SJCRH30 (cell line): ENCODE data around the gene ELL2. TPM values are rescaled to one million over a fixed set of nuclear protein-coding genes. Genes with fewer than 3 reads are reported as not detected.
"Not testable (repeated sequence)": the region's sequence is repeated elsewhere in the genome, so short reads cannot be mapped to it uniquely, and the experiment has no call there.

Source experiments
- DNase-seq, 2 experiments: peaks; one replicate each; pipeline ENCODE4 v3.0.0-alpha.2; 2015 to 2020
- H3K27ac ChIP-seq: fragments of 250-450 bp; sonication (Bioruptor Pico); 2 replicates; pipeline ENCODE4 v1.5.1; 2020; ENCODE audit warnings: mild to moderate bottlenecking, moderate library complexity
- H3K27me3 ChIP-seq: fragments of 250-450 bp; sonication (Bioruptor Pico); 2 replicates; pipeline ENCODE4 v1.5.1; 2020; ENCODE audit warnings: mild to moderate bottlenecking, moderate library complexity
- H3K36me3 ChIP-seq: fragments of 250-450 bp; sonication (Bioruptor Pico); 2 replicates; pipeline ENCODE4 v1.5.1; 2020; ENCODE audit warnings: mild to moderate bottlenecking, moderate library complexity
- H3K4me1 ChIP-seq: fragments of 250-450 bp; sonication (Bioruptor Pico); 2 replicates; pipeline ENCODE4 v1.5.1; 2020; ENCODE audit warnings: mild to moderate bottlenecking, moderate library complexity
- H3K4me3 ChIP-seq: fragments of 250-450 bp; sonication (Bioruptor Pico); 2 replicates; pipeline ENCODE4 v1.5.1; 2020; ENCODE audit warnings: mild to moderate bottlenecking, moderate library complexity
- H3K9me3 ChIP-seq: fragments of 250-450 bp; sonication (Bioruptor Pico); replicated peaks from 2 replicates; pipeline ENCODE4 v1.5.1; 2020; ENCODE audit warnings: mild to moderate bottlenecking, moderate library complexity
- total RNA-seq: library from RNA; depleted of rRNA; stranded (reverse); fragments of >200 nt; shearing (Covaris generic); gene quantifications from 2 replicates; pipeline ENCODE4 v1.2.3, GENCODE V29; 2014

The ELL2 gene
- total RNA-seq, 1 experiment from 2014 or later = 3.6 TPM

- no peak overlapping the region for H3K27ac ChIP-seq
- no peak for DNase-seq
These were observed 105.1 kb downstream of the ELL2 start for GRCh38 chr5:95856501-95856981.

GRCh38 chr5:95853490-95853889 lies 108.2 kb downstream of the ELL2 start:
- Histone ChIP-seq H3K36me3 (no peaks in the 10 kb centered on the region), H3K27ac (no peak overlapping the region), H3K9me3 (no peaks in the 10 kb centered on the region), H3K27me3 (no peaks in the 10 kb centered on the region), H3K4me3 (no peak overlapping the region), H3K4me1 (no peaks in the 10 kb centered on the region)
- no peak for DNase-seq

More at GRCh38 chr5:95856501-95856981, 105.1 kb downstream of the ELL2 start:
- H3K4me3 ChIP-seq = no peak overlapping the region
- peaks cover 13% of the 10 kb centered on the region for H3K4me1 ChIP-seq
- no peaks in the 10 kb centered on the region for H3K36me3 ChIP-seq
- no peaks in the 10 kb centered on the region for H3K27me3 ChIP-seq
- H3K9me3 ChIP-seq = no peaks in the 10 kb centered on the region

- no peaks in the 10 kb centered on the region for H3K36me3 ChIP-seq
- H3K4me1 ChIP-seq = no peaks in the 10 kb centered on the region
- no peaks in the 10 kb centered on the region for H3K9me3 ChIP-seq
- H3K4me3 ChIP-seq = no peak overlapping the region
- no peaks in the 10 kb centered on the region for H3K27me3 ChIP-seq
- no peak overlapping the region for H3K27ac ChIP-seq
- no peak for DNase-seq
These were observed 109.1 kb downstream of the ELL2 start for GRCh38 chr5:95852567-95852966.

- not testable (repeated sequence) for H3K36me3 ChIP-seq, H3K27ac ChIP-seq, H3K4me3 ChIP-seq, H3K9me3 ChIP-seq, H3K27me3 ChIP-seq, H3K4me1 ChIP-seq, DNase-seq
These were observed 110.5 kb downstream of the ELL2 start for GRCh38 chr5:95851141-95851540.

GRCh38 chr5:95850391-95850894 lies 111.2 kb downstream of the ELL2 start:
- H3K27ac ChIP-seq = no peak overlapping the region
- H3K27me3 ChIP-seq = no peaks in the 10 kb centered on the region
- no peaks in the 10 kb centered on the region for H3K9me3 ChIP-seq
- H3K36me3 ChIP-seq = no peaks in the 10 kb centered on the region
- DNase-seq = no peak
- H3K4me1 ChIP-seq = no peaks in the 10 kb centered on the region
- no peak overlapping the region for H3K4me3 ChIP-seq

GRCh38 chr5:95848701-95849100 lies 113.0 kb downstream of the ELL2 start:
- no peaks in the 10 kb centered on the region for H3K4me1 ChIP-seq
- no peaks in the 10 kb centered on the region for H3K27me3 ChIP-seq
- no peak for DNase-seq
- no peaks in the 10 kb centered on the region for H3K9me3 ChIP-seq
- H3K36me3 ChIP-seq = no peaks in the 10 kb centered on the region
- H3K27ac ChIP-seq = no peak overlapping the region
- H3K4me3 ChIP-seq = no peak overlapping the region

GRCh38 chr5:95847261-95847592 lies 114.4 kb downstream of the ELL2 start:
- H3K36me3 ChIP-seq = no peaks in the 10 kb centered on the region
- H3K27ac ChIP-seq = no peak overlapping the region
- peaks cover 3% of the 10 kb centered on the region; the same call in 1 of the 2 replicates for H3K4me1 ChIP-seq
- no peak for DNase-seq
- H3K27me3 ChIP-seq = no peaks in the 10 kb centered on the region
- H3K9me3 ChIP-seq = no peaks in the 10 kb centered on the region
- no peak overlapping the region for H3K4me3 ChIP-seq

- H3K9me3 ChIP-seq = no peaks in the 10 kb centered on the region
- peak; percentile 57 to 86 for DNase-seq
- H3K4me1 ChIP-seq = peaks cover 3% of the 10 kb centered on the region; the same call in 1 of the 2 replicates
- no peaks in the 10 kb centered on the region for H3K36me3 ChIP-seq
- H3K27me3 ChIP-seq = no peaks in the 10 kb centered on the region
- no peak overlapping the region for H3K4me3 ChIP-seq
- no peak overlapping the region for H3K27ac ChIP-seq
These were observed 114.9 kb downstream of the ELL2 start for GRCh38 chr5:95846554-95847260.

GRCh38 chr5:95845391-95845790 lies 116.3 kb downstream of the ELL2 start:
- H3K9me3 ChIP-seq = no peaks in the 10 kb centered on the region
- no peaks in the 10 kb centered on the region for H3K36me3 ChIP-seq
- no peak overlapping the region for H3K27ac ChIP-seq
- H3K27me3 ChIP-seq = no peaks in the 10 kb centered on the region
- no peak for DNase-seq
- H3K4me1 ChIP-seq = peaks cover 3% of the 10 kb centered on the region; the same call in 1 of the 2 replicates
- H3K4me3 ChIP-seq = no peak overlapping the region

- no peak overlapping the region for H3K27ac ChIP-seq
- H3K4me1 ChIP-seq = peaks cover 3% of the 10 kb centered on the region; the same call in 1 of the 2 replicates
- no peaks in the 10 kb centered on the region for H3K9me3 ChIP-seq
- H3K27me3 ChIP-seq = no peaks in the 10 kb centered on the region
- H3K36me3 ChIP-seq = no peaks in the 10 kb centered on the region
- no peak for DNase-seq
- H3K4me3 ChIP-seq = no peak overlapping the region
These were observed 117.9 kb downstream of the ELL2 start for GRCh38 chr5:95843733-95844223.

- Histone ChIP-seq H3K36me3 (no peaks in the 10 kb centered on the region), H3K27me3 (no peaks in the 10 kb centered on the region), H3K9me3 (no peaks in the 10 kb centered on the region), H3K4me3 (no peak overlapping the region), H3K27ac (no peak overlapping the region), H3K4me1 (peaks cover 3% of the 10 kb centered on the region; the same call in 1 of the 2 replicates)
- DNase-seq = peak; percentile 60 to 70
These were observed 118.7 kb downstream of the ELL2 start for GRCh38 chr5:95842854-95843544.

GRCh38 chr5:95841914-95842812 lies 119.5 kb downstream of the ELL2 start:
- DNase-seq = no peak
- Histone ChIP-seq H3K4me1 (peaks cover 3% of the 10 kb centered on the region; the same call in 1 of the 2 replicates), H3K27me3 (no peaks in the 10 kb centered on the region), H3K4me3 (no peak overlapping the region), H3K36me3 (no peaks in the 10 kb centered on the region), H3K9me3 (no peaks in the 10 kb centered on the region), H3K27ac (no peak overlapping the region)

GRCh38 chr5:95840956-95841705 lies 120.5 kb downstream of the ELL2 start:
- Histone ChIP-seq H3K4me3 (no peak overlapping the region), H3K9me3 (no peaks in the 10 kb centered on the region), H3K27ac (no peak overlapping the region), H3K36me3 (no peaks in the 10 kb centered on the region), H3K27me3 (no peaks in the 10 kb centered on the region), H3K4me1 (peaks cover 3% of the 10 kb centered on the region; the same call in 1 of the 2 replicates)
- no peak for DNase-seq

GRCh38 chr5:95839658-95840057 lies 122.0 kb downstream of the ELL2 start:
- no peak overlapping the region for H3K4me3 ChIP-seq
- DNase-seq = no peak
- no peaks in the 10 kb centered on the region for H3K9me3 ChIP-seq

More at GRCh38 chr5:95839658-95840057, 122.0 kb downstream of the ELL2 start:
- no peaks in the 10 kb centered on the region for H3K36me3 ChIP-seq
- H3K27ac ChIP-seq = no peak overlapping the region
- H3K27me3 ChIP-seq = no peaks in the 10 kb centered on the region
- peaks cover 3% of the 10 kb centered on the region; the same call in 1 of the 2 replicates for H3K4me1 ChIP-seq
